GM23338 (cell line): ENCODE results near the gene DOCK7.

Experiments
- CTCF ChIP-seq, 2 experiments: fragments of 200-600 bp in 1 of 2; sonication (generic) in 1 of 2; conservative IDR thresholded peaks; 2 replicates each; pipeline versions ENCODE4 v1.5.1 to v1.6.1; 2016 to 2017; ENCODE audit warnings: antibody characterized with exemption in 2 of 2, low read depth in 2 of 2, mild to moderate bottlenecking in 2 of 2, moderate library complexity in 1 of 2
- EZH2 ChIP-seq: fragments of 200-600 bp; sonication (generic); IDR thresholded peaks from one replicate; pipeline ENCODE4 v1.8.0; 2017; ENCODE audit warnings: antibody characterized with exemption, mild to moderate bottlenecking, low read depth; ENCODE audit not compliant: unreplicated experiment
- POLR2AphosphoS5 ChIP-seq: IDR thresholded peaks from 2 replicates; pipeline ENCODE4 v1.6.1; 2016; ENCODE audit warnings: antibody characterized with exemption, low read depth

GRCh38 chr1:62726011-62726442 lies 37.8 kb upstream of the DOCK7 start:
- no peak for TF ChIP-seq CTCF (conservative IDR thresholded peaks at IDR 0.05; ENCODE audit: low read depth in 2 of 2)
- no peak for TF ChIP-seq EZH2
- TF ChIP-seq POLR2AphosphoS5 = no peak
